Middle frontal gyrus (tissue), 1 donor: ENCODE results near the gene PLCB4.

ENCODE experiments used
- DNase-seq: peaks from one replicate; pipeline ENCODE4 v3.0.0-alpha.2; 2015; ENCODE audit warnings: low spot score; ENCODE audit errors: extremely low spot score

Gene PLCB4

GRCh38 chr20:9515214-9515585 lies 446.3 kb downstream of the PLCB4 start:
- DNase-seq: no peak

- no peak for DNase-seq
These were observed 446.9 kb downstream of the PLCB4 start for GRCh38 chr20:9515741-9516233.

GRCh38 chr20:9516234-9516871 lies 447.5 kb downstream of the PLCB4 start:
- DNase-seq: no peak

- DNase-seq: no peak
These were observed 448.6 kb downstream of the PLCB4 start for GRCh38 chr20:9517297-9518162.

GRCh38 chr20:9518576-9519175 lies 449.8 kb downstream of the PLCB4 start:
- DNase-seq: no peak

GRCh38 chr20:9520086-9520485 lies 451.2 kb downstream of the PLCB4 start:
- DNase-seq: no peak

GRCh38 chr20:9523636-9524035 lies 454.7 kb downstream of the PLCB4 start:
- no peak for DNase-seq
